B cell (primary cell): ENCODE results near the gene FZR1. TPM values are rescaled to one million over a fixed set of nuclear protein-coding genes. Genes with fewer than 3 reads are reported as not detected.

ENCODE experiments used
- ATAC-seq: fragments of 200-7000 bp; cut with Tn5 transposase; one replicate; pipeline ENCODE4 v1.10.0; 2021; ENCODE audit warnings: low read depth, mild to moderate bottlenecking, moderate number of reproducible peaks, moderate library complexity
- CTCF ChIA-PET: fragments of 350-600 bp; sonication (Branson Sonifier 250); formaldehyde crosslinking; loops from one replicate; lab custom pipeline; 2021; ENCODE audit warnings: antibody characterized with exemption, inconsistent platforms; lab: Charles Lee
- POLR2A ChIA-PET: fragments of 350-600 bp; sonication (Branson Sonifier 250); formaldehyde crosslinking; loops from one replicate; lab custom pipeline; 2021; ENCODE audit warnings: antibody characterized with exemption; lab: Charles Lee
- DNase-seq: peaks from one replicate; pipeline ENCODE4 v3.0.0; 2013
- H2AFZ ChIP-seq: 2 replicates; pipeline ENCODE4 v1.6.1; 2012; ENCODE audit warnings: mild to moderate bottlenecking, low read depth, low read length; ENCODE audit not compliant: insufficient read depth, poor library complexity, severe bottlenecking
- H3K27ac ChIP-seq, 2 donors: 1 replicate in 1 of 2; 2 replicates in 1 of 2; pipeline ENCODE4 v1.5.1; 2012 to 2013; ENCODE audit warnings: low read length in 2 of 2, mild to moderate bottlenecking in 2 of 2, moderate library complexity in 1 of 2
- H3K27me3 ChIP-seq, 4 experiments: fragments of 200-600 bp in 1 of 4; sonication (generic) in 1 of 4; replicated peaks in 1 of 4; 1 replicate in 2 of 4; 2 replicates in 2 of 4; pipeline versions ENCODE4 v1.6.1 to v1.7.0; 2013 to 2016; ENCODE audit warnings: low read length in 3 of 4, mild to moderate bottlenecking in 2 of 4, mixed read lengths in 1 of 4, moderate library complexity in 1 of 4; ENCODE audit not compliant: insufficient read depth in 4 of 4, control insufficient read depth in 3 of 4; ENCODE audit errors: control extremely low read depth in 1 of 4
- H3K36me3 ChIP-seq, 2 experiments: replicated peaks in 1 of 2; 1 replicate in 1 of 2; 2 replicates in 1 of 2; pipeline versions ENCODE4 v1.6.1 to v1.7.1; 2013; ENCODE audit warnings: low read length in 1 of 2; ENCODE audit not compliant: insufficient read depth in 2 of 2, control insufficient read depth in 1 of 2; ENCODE audit errors: control extremely low read depth in 1 of 2, extremely low read depth in 1 of 2
- H3K4me1 ChIP-seq, 2 donors: fragments of 200-600 bp in 1 of 2; sonication (generic) in 1 of 2; 1 replicate in 1 of 2; 2 replicates in 1 of 2; pipeline versions ENCODE4 v1.5.1 to v1.6.1; 2013 to 2017; ENCODE audit warnings: low read length in 2 of 2; ENCODE audit not compliant: control insufficient read depth in 2 of 2, insufficient read depth in 2 of 2
- H3K4me2 ChIP-seq: replicated peaks from 2 replicates; pipeline ENCODE3; 2012; ENCODE audit warnings: mild to moderate bottlenecking, low read depth, low read length; ENCODE audit not compliant: poor library complexity, severe bottlenecking
- H3K4me3 ChIP-seq, 5 experiments: fragments of 200-600 bp in 1 of 5; sonication (generic) in 1 of 5; 1 replicate in 3 of 5; 2 replicates in 2 of 5; pipeline versions ENCODE4 v1.5.1 to v1.7.0; 2011 to 2016; ENCODE audit warnings: low read length in 4 of 5, mild to moderate bottlenecking in 4 of 5, low read depth in 2 of 5, control low read depth in 1 of 5, moderate library complexity in 1 of 5; ENCODE audit not compliant: insufficient read depth in 1 of 5; ENCODE audit errors: control extremely low read depth in 1 of 5, extremely low read depth in 1 of 5
- H3K79me2 ChIP-seq: fragments of 200-600 bp; sonication (generic); one replicate; pipeline ENCODE4 v1.6.0; 2016; ENCODE audit warnings: low read length; ENCODE audit not compliant: control insufficient read depth, insufficient read depth
- H3K9ac ChIP-seq: fragments of 200-600 bp; sonication (generic); 2 replicates; pipeline ENCODE4 v1.6.1; 2017; ENCODE audit warnings: mild to moderate bottlenecking, low read length, moderate library complexity
- H3K9me3 ChIP-seq, 3 donors: one replicate each; pipeline versions ENCODE4 v1.6.1 to v1.7.1; 2013; ENCODE audit warnings: low read length in 2 of 3; ENCODE audit not compliant: control insufficient read depth in 2 of 3, insufficient read depth in 1 of 3; ENCODE audit errors: control extremely low read depth in 1 of 3
- H4K20me1 ChIP-seq: 2 replicates; pipeline ENCODE4 v1.6.0; 2012; ENCODE audit warnings: mild to moderate bottlenecking, low read length; ENCODE audit not compliant: insufficient read depth, control insufficient read depth, poor library complexity, severe bottlenecking
- H3K27ac Mint-ChIP-seq: one replicate; pipeline ENCODE4 v1.8.0; 2021; ENCODE audit warnings: mixed read lengths
- H3K27me3 Mint-ChIP-seq: one replicate; pipeline ENCODE4 v1.8.0; 2021; ENCODE audit warnings: mixed read lengths
- H3K4me1 Mint-ChIP-seq: one replicate; pipeline ENCODE4 v1.8.0; 2021; ENCODE audit warnings: mixed read lengths
- H3K4me3 Mint-ChIP-seq: one replicate; pipeline ENCODE4 v1.8.0; 2021; ENCODE audit warnings: mixed read lengths
- H3K9me3 Mint-ChIP-seq: one replicate; pipeline ENCODE4 v1.8.0; 2022; ENCODE audit warnings: mixed read lengths; ENCODE audit not compliant: insufficient read depth
- CTCF ChIP-seq: fragments of 200-600 bp; IDR thresholded peaks from one replicate; pipeline ENCODE4 v1.8.0; 2022; ENCODE audit warnings: antibody characterized with exemption, mild to moderate bottlenecking
- EZH2 ChIP-seq: IDR thresholded peaks from 2 replicates; pipeline ENCODE4 v1.6.1; 2012; ENCODE audit warnings: borderline replicate concordance, low read depth, mild to moderate bottlenecking, moderate library complexity, low read length; ENCODE audit not compliant: insufficient read depth, poor library complexity, severe bottlenecking
- WGBS: methylation state at CpG from one replicate; pipeline ENCODE4 v1.1.5; 2013; ENCODE audit warnings: missing lambda C conversion rate; ENCODE audit not compliant: insufficient coverage; 5-methylcytosine and 5-hydroxymethylcytosine counted together
- intact Hi-C: fragments of 100-400 bp; cut with micrococcal nuclease; formaldehyde crosslinking; loops from one replicate; pipeline ENCODE4 v1.10.0; 2022
- polyA plus RNA-seq: library from polyadenylated mRNA; depleted of rRNA; stranded (reverse); fragments of >200 nt; gene quantifications from 2 replicates; pipeline ENCODE4 v1.2.3, GENCODE V29; 2012
- total RNA-seq, 2 donors: library from RNA; stranded (reverse); fragments of 120-200 nt in 1 of 2; gene quantifications; 1 replicate in 1 of 2; 2 replicates in 1 of 2; pipeline versions ENCODE4 v1.2.3 to v1.2.4, GENCODE V29; 2013 to 2022

The FZR1 gene
- total and polyA plus RNA-seq, 2 donors (not counting 1 experiment from before 2014, with no cell fraction given), result 83.5 to 96.1 TPM

- Histone ChIP-seq H3K9ac (peak overlapping the region; percentile 72), H3K4me1 (peaks cover 46 to 65% of the 10 kb centered on the region in 2 donors), H2AFZ (peak overlapping the region; percentile 93), H3K79me2 (peaks cover 50% of the 10 kb centered on the region), H4K20me1 (peaks cover 21% of the 10 kb centered on the region), H3K36me3 (no peaks in the 10 kb centered on the region), H3K4me2 (peak overlapping the region; percentile 93), H3K27me3 (no peaks in the 10 kb centered on the region), H3K9me3 (no peaks in the 10 kb centered on the region), H3K27ac (peak overlapping the region in 1 of 2 donors; percentile 87), H3K4me3 (peak overlapping the region; percentile 36 to 77 (median 72))
- ChIA-PET CTCF (interaction anchor here (1.0 to 3.3 kb wide), 5 partner anchors 8 to 52 kb away, joined by 3 to 37 read pairs (median 6); partner anchors contain the start of gene GIPC3), POLR2A (interaction anchor here (0.6 to 1.1 kb wide), 2 partner anchors 22 to 165 kb away, joined by 5 to 6 read pairs; no protein-coding TSS in a partner anchor)
- Mint-ChIP-seq H3K27me3 (no peaks in the 10 kb centered on the region), H3K4me1 (peaks cover 51% of the 10 kb centered on the region), H3K4me3 (peak overlapping the region; percentile 99), H3K27ac (peak overlapping the region; percentile 94), H3K9me3 (no peaks in the 10 kb centered on the region)
- WGBS, result 40% methylated on average over 9 of the region's 9 CpGs
- TF ChIP-seq EZH2 (no peak), CTCF (no peak)
- no peak for ATAC-seq
- no peak for DNase-seq
- intact Hi-C loops, result loop anchor here (5.0 kb wide), 2 partner anchors 51 to 206 kb away; partner anchors contain the start of genes APBA3, MRPL54 and TBXA2R
These were observed 50.4 kb downstream of the FZR1 start for GRCh38 chr19:3556423-3556977.

- ATAC-seq (peak; percentile 31), DNase-seq (peak; percentile 81)
- under 1% methylated on average over 60 of the region's 60 CpGs for WGBS
- ChIA-PET CTCF (interaction anchor here (1.0 to 3.3 kb wide), 5 partner anchors 8 to 52 kb away, joined by 3 to 37 read pairs (median 6); partner anchors contain the start of gene GIPC3), POLR2A (interaction anchor here (0.6 to 1.1 kb wide), 2 partner anchors 22 to 164 kb away, joined by 5 to 6 read pairs; no protein-coding TSS in a partner anchor)
- H3K27me3 ChIP-seq, result no peaks in the 10 kb centered on the region
- peaks cover 16% of the 10 kb centered on the region for H4K20me1 ChIP-seq
- no peaks in the 10 kb centered on the region for H3K36me3 ChIP-seq
- peak overlapping the region in 1 of 2 donors; percentile 87 for H3K27ac ChIP-seq
- peaks cover 46 to 65% of the 10 kb centered on the region in 2 donors for H3K4me1 ChIP-seq
- H3K4me2 ChIP-seq, result peak overlapping the region; percentile 93
- peaks cover 46% of the 10 kb centered on the region for H3K79me2 ChIP-seq
- Mint-ChIP-seq H3K9me3 (no peaks in the 10 kb centered on the region), H3K27me3 (no peaks in the 10 kb centered on the region), H3K4me1 (peaks cover 46% of the 10 kb centered on the region), H3K4me3 (peak overlapping the region; percentile 99), H3K27ac (peak overlapping the region; percentile 94)
- H3K4me3 ChIP-seq, result peak overlapping the region; percentile 36 to 77 (median 72)
- no peaks in the 10 kb centered on the region for H3K9me3 ChIP-seq
- TF ChIP-seq CTCF (no peak), EZH2 (no peak)
- H2AFZ ChIP-seq, result peak overlapping the region; percentile 93
- peak overlapping the region; percentile 72 for H3K9ac ChIP-seq
- intact Hi-C loops, result loop anchor here (1.0 to 5.0 kb wide), 4 partner anchors 15 to 205 kb away; partner anchors contain the start of genes APBA3, HMG20B, MRPL54 and TBXA2R
These were observed 50.9 kb downstream of the FZR1 start for GRCh38 chr19:3556978-3557460.
